ENCODE results near the gene MATK.

The MATK gene

DNA sequence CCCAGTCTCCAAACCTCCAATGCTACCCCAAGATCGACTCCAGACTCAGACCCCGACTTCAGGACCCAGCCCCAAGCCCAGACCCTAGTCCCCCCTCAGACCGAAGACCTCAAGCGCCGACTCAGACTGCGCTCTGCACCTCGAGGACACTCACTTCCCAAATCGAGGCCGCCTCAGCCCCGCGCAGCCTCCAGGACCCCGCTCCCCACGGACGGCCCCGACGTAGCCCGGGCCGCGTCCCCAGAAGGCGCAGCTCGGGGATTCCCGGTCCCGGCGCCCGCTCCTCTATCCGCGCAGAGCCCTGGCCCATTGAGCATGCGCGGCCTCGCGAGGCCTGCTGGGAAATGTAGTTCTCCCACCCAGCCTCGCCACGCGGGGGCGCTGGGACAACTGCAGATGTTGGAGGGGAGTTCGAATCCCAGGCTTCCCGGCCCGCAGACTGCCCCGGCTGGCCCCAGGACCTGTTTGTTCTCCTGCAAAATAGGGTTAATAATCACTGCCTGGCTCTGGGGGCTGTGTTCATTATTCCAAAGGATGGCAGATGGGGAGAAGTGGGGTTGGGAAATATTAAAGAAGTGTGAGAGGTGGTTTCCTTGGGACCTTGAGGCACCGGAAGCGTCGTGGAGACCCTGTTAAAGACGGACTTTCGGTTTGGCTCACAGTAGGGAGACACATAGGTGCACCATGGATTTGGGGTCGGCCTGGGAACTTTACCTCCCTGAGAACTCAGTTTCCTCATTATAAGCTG is 24.6 kb downstream of the MATK start, which contains the start of gene APBA3 (continued):
- TF ChIP-seq, protein P1, sequence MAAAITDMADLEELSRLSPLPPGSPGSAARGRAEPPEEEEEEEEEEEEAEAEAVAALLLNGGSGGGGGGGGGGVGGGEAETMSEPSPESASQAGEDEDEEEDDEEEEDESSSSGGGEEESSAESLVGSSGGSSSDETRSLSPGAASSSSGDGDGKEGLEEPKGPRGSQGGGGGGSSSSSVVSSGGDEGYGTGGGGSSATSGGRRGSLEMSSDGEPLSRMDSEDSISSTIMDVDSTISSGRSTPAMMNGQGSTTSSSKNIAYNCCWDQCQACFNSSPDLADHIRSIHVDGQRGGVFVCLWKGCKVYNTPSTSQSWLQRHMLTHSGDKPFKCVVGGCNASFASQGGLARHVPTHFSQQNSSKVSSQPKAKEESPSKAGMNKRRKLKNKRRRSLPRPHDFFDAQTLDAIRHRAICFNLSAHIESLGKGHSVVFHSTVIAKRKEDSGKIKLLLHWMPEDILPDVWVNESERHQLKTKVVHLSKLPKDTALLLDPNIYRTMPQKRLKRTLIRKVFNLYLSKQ (tag by site-specific recombination; IDR thresholded peaks at IDR 0.05; ENCODE audit: borderline replicate concordance): no peak
- TF ChIP-seq ZNF324 (tag by site-specific recombination; IDR thresholded peaks at IDR 0.05) (peak; percentile 75), KLF16 (tag by site-specific recombination; IDR thresholded peaks at IDR 0.05) (peak; percentile 75), ZNF157 (tag by site-specific recombination; IDR thresholded peaks at IDR 0.05) (no peak), ZNF2 (tag by site-specific recombination; IDR thresholded peaks at IDR 0.05) (peak; percentile 96), ZNF426 (tag by site-specific recombination; IDR thresholded peaks at IDR 0.05) (no peak), ZNF701 (tag by site-specific recombination; IDR thresholded peaks at IDR 0.05) (0 out of 2 replicates have a peak, but pooled peaks have one; percentile 43), ZNF791 (tag by site-specific recombination; IDR thresholded peaks at IDR 0.05) (no peak), ZNF558 (tag by site-specific recombination; IDR thresholded peaks at IDR 0.05) (peak; percentile 44; the same call in 1 of the 2 replicates), BCL11B (tag by site-specific recombination; IDR thresholded peaks at IDR 0.05; ENCODE audit: low read depth) (peak; percentile 75; the same call in 1 of the 2 replicates), ZNF112 (tag by site-specific recombination; IDR thresholded peaks at IDR 0.05) (no peak), ZFP3 (tag by site-specific recombination; IDR thresholded peaks at IDR 0.05; ENCODE audit: low read depth) (no peak), ZNF792 (tag by site-specific recombination; IDR thresholded peaks at IDR 0.05) (no peak), ZNF16 (tag by site-specific recombination; IDR thresholded peaks at IDR 0.05; ENCODE audit: low read depth) (no peak), ZNF10 (tag by site-specific recombination; IDR thresholded peaks at IDR 0.05) (0 out of 2 replicates have a peak, but pooled peaks have one; percentile 39), ZNF239 (tag by site-specific recombination; IDR thresholded peaks at IDR 0.05) (no peak), RBAK (tag by site-specific recombination; IDR thresholded peaks at IDR 0.05) (no peak)
- TF ChIP-seq, protein P2, sequence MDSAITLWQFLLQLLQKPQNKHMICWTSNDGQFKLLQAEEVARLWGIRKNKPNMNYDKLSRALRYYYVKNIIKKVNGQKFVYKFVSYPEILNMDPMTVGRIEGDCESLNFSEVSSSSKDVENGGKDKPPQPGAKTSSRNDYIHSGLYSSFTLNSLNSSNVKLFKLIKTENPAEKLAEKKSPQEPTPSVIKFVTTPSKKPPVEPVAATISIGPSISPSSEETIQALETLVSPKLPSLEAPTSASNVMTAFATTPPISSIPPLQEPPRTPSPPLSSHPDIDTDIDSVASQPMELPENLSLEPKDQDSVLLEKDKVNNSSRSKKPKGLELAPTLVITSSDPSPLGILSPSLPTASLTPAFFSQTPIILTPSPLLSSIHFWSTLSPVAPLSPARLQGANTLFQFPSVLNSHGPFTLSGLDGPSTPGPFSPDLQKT (IDR thresholded peaks at IDR 0.05; ENCODE audit: borderline replicate concordance, low read depth, low read length): no peak
- TF ChIP-seq, protein P3, sequence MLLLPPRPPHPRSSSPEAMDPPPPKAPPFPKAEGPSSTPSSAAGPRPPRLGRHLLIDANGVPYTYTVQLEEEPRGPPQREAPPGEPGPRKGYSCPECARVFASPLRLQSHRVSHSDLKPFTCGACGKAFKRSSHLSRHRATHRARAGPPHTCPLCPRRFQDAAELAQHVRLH (tag by site-specific recombination; IDR thresholded peaks at IDR 0.05): peak; percentile 98
- TF ChIP-seq, protein P4, sequence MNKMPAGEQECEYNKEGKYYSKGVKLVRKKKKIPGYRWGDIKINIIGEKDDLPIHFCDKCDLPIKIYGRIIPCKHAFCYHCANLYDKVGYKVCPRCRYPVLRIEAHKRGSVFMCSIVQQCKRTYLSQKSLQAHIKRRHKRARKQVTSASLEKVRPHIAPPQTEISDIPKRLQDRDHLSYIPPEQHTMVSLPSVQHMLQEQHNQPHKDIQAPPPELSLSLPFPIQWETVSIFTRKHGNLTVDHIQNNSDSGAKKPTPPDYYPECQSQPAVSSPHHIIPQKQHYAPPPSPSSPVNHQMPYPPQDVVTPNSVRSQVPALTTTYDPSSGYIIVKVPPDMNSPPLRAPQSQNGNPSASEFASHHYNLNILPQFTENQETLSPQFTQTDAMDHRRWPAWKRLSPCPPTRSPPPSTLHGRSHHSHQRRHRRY (tag by site-specific recombination; IDR thresholded peaks at IDR 0.05): no peak
- TF ChIP-seq, protein P5, sequence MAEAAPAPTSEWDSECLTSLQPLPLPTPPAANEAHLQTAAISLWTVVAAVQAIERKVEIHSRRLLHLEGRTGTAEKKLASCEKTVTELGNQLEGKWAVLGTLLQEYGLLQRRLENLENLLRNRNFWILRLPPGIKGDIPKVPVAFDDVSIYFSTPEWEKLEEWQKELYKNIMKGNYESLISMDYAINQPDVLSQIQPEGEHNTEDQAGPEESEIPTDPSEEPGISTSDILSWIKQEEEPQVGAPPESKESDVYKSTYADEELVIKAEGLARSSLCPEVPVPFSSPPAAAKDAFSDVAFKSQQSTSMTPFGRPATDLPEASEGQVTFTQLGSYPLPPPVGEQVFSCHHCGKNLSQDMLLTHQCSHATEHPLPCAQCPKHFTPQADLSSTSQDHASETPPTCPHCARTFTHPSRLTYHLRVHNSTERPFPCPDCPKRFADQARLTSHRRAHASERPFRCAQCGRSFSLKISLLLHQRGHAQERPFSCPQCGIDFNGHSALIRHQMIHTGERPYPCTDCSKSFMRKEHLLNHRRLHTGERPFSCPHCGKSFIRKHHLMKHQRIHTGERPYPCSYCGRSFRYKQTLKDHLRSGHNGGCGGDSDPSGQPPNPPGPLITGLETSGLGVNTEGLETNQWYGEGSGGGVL (tag by site-specific recombination; IDR thresholded peaks at IDR 0.05): no peak

Measured in HEK293 (cell line).